IMR-90 (cell line): ENCODE results near the gene ARHGAP28. TPM values are rescaled to one million over a fixed set of nuclear protein-coding genes. Genes with fewer than 3 reads are reported as not detected.

Experiments used
- ATAC-seq: fragments of 200-7000 bp; cut with Tn5 transposase; 2 replicates; pipeline ENCODE4 v1.9.1; 2020; ENCODE audit warnings: low read depth, mild to moderate bottlenecking, moderate library complexity
- BruUV-seq: library from RNA; stranded (reverse); fragments of 400-500 nt; replicated peaks from 2 replicates; lab custom pipeline; 2021; lab: Mats Ljungman, UMichigan
- CTCF ChIA-PET: fragments of 300-600 bp; formaldehyde crosslinking; extraction: SDS; loops from one replicate; lab custom pipeline; 2021; ENCODE audit warnings: antibody characterized with exemption; lab: Yijun Ruan, JAX
- POLR2A ChIA-PET: fragments of 300-600 bp; sonication (Branson Sonifier 250); formaldehyde crosslinking; loops from one replicate; lab custom pipeline; 2022; ENCODE audit warnings: antibody characterized with exemption; ENCODE audit not compliant: unreplicated experiment; lab: Charles Lee
- DNase-seq: peaks from one replicate; pipeline ENCODE4 v3.0.0; 2013
- H2AFZ ChIP-seq: replicated peaks from 2 replicates; pipeline ENCODE3; 2013; ENCODE audit warnings: low read length, mild to moderate bottlenecking; ENCODE audit not compliant: poor library complexity
- H2AK5ac ChIP-seq: 2 replicates; pipeline ENCODE4 v1.6.1; 2013; ENCODE audit warnings: low read depth, low read length, inconsistent platforms
- H2AK9ac ChIP-seq: replicated peaks from 2 replicates; pipeline ENCODE3; 2013; ENCODE audit warnings: mild to moderate bottlenecking, low read depth, low read length, moderate library complexity; ENCODE audit not compliant: poor library complexity
- H2BK120ac ChIP-seq: 2 replicates; pipeline ENCODE4 v1.6.1; 2013; ENCODE audit warnings: low read depth, low read length, inconsistent platforms
- H2BK15ac ChIP-seq: 3 replicates; pipeline ENCODE4 v1.6.1; 2013; ENCODE audit warnings: low read depth, low read length, inconsistent platforms
- H2BK20ac ChIP-seq: 2 replicates; pipeline ENCODE4 v1.6.1; 2013; ENCODE audit warnings: low read depth, mild to moderate bottlenecking, inconsistent platforms, low read length, moderate library complexity
- H2BK5ac ChIP-seq: 2 replicates; pipeline ENCODE4 v1.6.1; 2013; ENCODE audit warnings: mild to moderate bottlenecking, low read depth, low read length, inconsistent platforms; ENCODE audit not compliant: poor library complexity, severe bottlenecking
- H3K14ac ChIP-seq: replicated peaks from 2 replicates; pipeline ENCODE4 v1.6.1; 2013; ENCODE audit warnings: low read depth, low read length, inconsistent platforms
- H3K18ac ChIP-seq: 2 replicates; pipeline ENCODE4 v1.6.1; 2013; ENCODE audit warnings: low read depth, low read length, control low read depth
- H3K23ac ChIP-seq: 2 replicates; pipeline ENCODE4 v1.6.1; 2013; ENCODE audit warnings: low read depth, low read length, inconsistent platforms
- H3K27ac ChIP-seq: 2 replicates; pipeline ENCODE4 v1.5.1; 2013; ENCODE audit warnings: mild to moderate bottlenecking, control low read depth, low read length; ENCODE audit not compliant: insufficient read depth
- H3K27me3 ChIP-seq: 2 replicates; pipeline ENCODE4 v1.6.1; 2013; ENCODE audit warnings: low read length; ENCODE audit not compliant: control insufficient read depth, insufficient read depth
- H3K36me3 ChIP-seq: 2 replicates; pipeline ENCODE4 v1.6.1; 2013; ENCODE audit warnings: low read length, mixed read lengths; ENCODE audit not compliant: control insufficient read depth, insufficient read depth
- H3K4ac ChIP-seq: 2 replicates; pipeline ENCODE4 v1.6.1; 2013; ENCODE audit warnings: low read depth, low read length, inconsistent platforms
- H3K4me1 ChIP-seq: 2 replicates; pipeline ENCODE4 v1.6.1; 2013; ENCODE audit warnings: low read length, mixed read lengths; ENCODE audit not compliant: control insufficient read depth, insufficient read depth
- H3K4me2 ChIP-seq: 2 replicates; pipeline ENCODE4 v1.6.1; 2013; ENCODE audit warnings: low read depth, mild to moderate bottlenecking, control low read depth, low read length, moderate library complexity
- H3K4me3 ChIP-seq: 2 replicates; pipeline ENCODE4 v1.5.1; 2013; ENCODE audit warnings: low read depth, mild to moderate bottlenecking, control low read depth, low read length, moderate library complexity; ENCODE audit not compliant: insufficient read depth
- H3K56ac ChIP-seq: 2 replicates; pipeline ENCODE4 v1.6.1; 2013; ENCODE audit warnings: low read length, inconsistent platforms; ENCODE audit not compliant: insufficient read depth; ENCODE audit errors: extremely low read depth
- H3K79me1 ChIP-seq, 2 experiments: 2 replicates each; pipeline ENCODE4 v1.6.1; 2013; ENCODE audit warnings: low read length in 2 of 2, inconsistent platforms in 1 of 2, low read depth in 1 of 2
- H3K9ac ChIP-seq: 2 replicates; pipeline ENCODE4 v1.6.1; 2013; ENCODE audit warnings: low read depth, low read length, control low read depth
- H3K9me1 ChIP-seq: 2 replicates; pipeline ENCODE4 v1.6.1; 2013; ENCODE audit warnings: low read length, inconsistent platforms; ENCODE audit not compliant: insufficient read depth
- H3K9me3 ChIP-seq: 2 replicates; pipeline ENCODE4 v1.6.1; 2013; ENCODE audit warnings: low read length; ENCODE audit not compliant: control insufficient read depth, insufficient read depth
- H4K20me1 ChIP-seq: 2 replicates; pipeline ENCODE4 v1.6.1; 2013; ENCODE audit warnings: low read length, inconsistent platforms; ENCODE audit not compliant: insufficient read depth
- H4K5ac ChIP-seq: 2 replicates; pipeline ENCODE4 v1.6.1; 2013; ENCODE audit warnings: mild to moderate bottlenecking, low read depth, low read length, control low read depth
- H4K8ac ChIP-seq, 2 experiments: 2 replicates each; pipeline ENCODE4 v1.6.1; 2013; ENCODE audit warnings: low read depth in 2 of 2, low read length in 2 of 2, control low read depth in 1 of 2, inconsistent platforms in 1 of 2
- H4K91ac ChIP-seq: 2 replicates; pipeline ENCODE4 v1.6.1; 2013; ENCODE audit warnings: low read depth, low read length, inconsistent platforms; ENCODE audit not compliant: insufficient read depth
- BHLHE40 ChIP-seq: fragments of 150-350 bp; IDR thresholded peaks from 2 replicates; pipeline ENCODE4 v1.6.1; 2016; ENCODE audit warnings: mild to moderate bottlenecking, low read depth, low read length
- CEBPB ChIP-seq: IDR thresholded peaks from 2 replicates; pipeline ENCODE4 v1.6.1; 2012; ENCODE audit warnings: low read depth, low read length, improper control_type of control experiment
- FOS ChIP-seq: fragments of 150-350 bp; IDR thresholded peaks from 2 replicates; pipeline ENCODE4 v1.6.1; 2016; ENCODE audit warnings: low read depth, low read length
- MAFK ChIP-seq: IDR thresholded peaks from 2 replicates; pipeline ENCODE4 v1.6.1; 2012; ENCODE audit warnings: low read depth, low read length, improper control_type of control experiment
- MAZ ChIP-seq: IDR thresholded peaks from 2 replicates; pipeline ENCODE4 v1.6.1; 2012; ENCODE audit warnings: low read depth, mild to moderate bottlenecking, low read length, improper control_type of control experiment, moderate library complexity, borderline replicate concordance
- MXI1 ChIP-seq: IDR thresholded peaks from 2 replicates; pipeline ENCODE4 v1.6.1; 2012; ENCODE audit warnings: low read depth, mild to moderate bottlenecking, low read length, moderate library complexity, borderline replicate concordance
- NFE2L2 ChIP-seq: fragments of 150-350 bp; IDR thresholded peaks from 2 replicates; pipeline ENCODE4 v1.6.1; 2016; ENCODE audit warnings: low read depth, mild to moderate bottlenecking, low read length
- POLR2A ChIP-seq: IDR thresholded peaks from 2 replicates; pipeline ENCODE4 v1.6.1; 2012; ENCODE audit warnings: mild to moderate bottlenecking, low read depth, low read length
- RCOR1 ChIP-seq: IDR thresholded peaks from 2 replicates; pipeline ENCODE4 v1.6.1; 2012; ENCODE audit warnings: mild to moderate bottlenecking, low read length, improper control_type of control experiment; ENCODE audit not compliant: insufficient replicate concordance
- RFX5 ChIP-seq: IDR thresholded peaks from 2 replicates; pipeline ENCODE4 v1.8.0; 2012; ENCODE audit warnings: low read depth, mild to moderate bottlenecking, low read length, moderate library complexity
- SMC3 ChIP-seq: fragments of 150-350 bp; IDR thresholded peaks from 2 replicates; pipeline ENCODE4 v1.6.1; 2016; ENCODE audit warnings: low read depth, mild to moderate bottlenecking, antibody characterized with exemption, low read length, moderate library complexity
- WGBS, 2 experiments: methylation state at CpG; one replicate each; pipeline versions ENCODE4 v1.1.5 to v1.1.7; 2013; ENCODE audit warnings: missing lambda C conversion rate in 2 of 2; ENCODE audit not compliant: insufficient read length in 1 of 2; ENCODE audit errors: extremely low coverage in 2 of 2; 5-methylcytosine and 5-hydroxymethylcytosine counted together
- dilution Hi-C: fragments of 300-500 bp; cut with HindIII; formaldehyde crosslinking; loops from one replicate; pipeline ENCODE4 v1.14.3; 2018; ENCODE audit warnings: low sequenced_read_pairs; ENCODE audit not compliant: unreplicated experiment
- in situ Hi-C: fragments of 300-500 bp; cut with MboI; formaldehyde crosslinking; loops from 3 replicates; pipeline ENCODE4 v1.14.3; 2019; ENCODE audit warnings: low sequenced_read_pairs, inconsistent platforms, mixed read lengths
- intact Hi-C: fragments of 100-400 bp; cut with micrococcal nuclease; formaldehyde crosslinking; loops from 2 replicates; pipeline ENCODE4 v1.10.0; 2022
- polyA plus RNA-seq, 3 experiments: library from polyadenylated mRNA; depleted of rRNA; stranded (reverse); fragments of >200 nt; gene quantifications; 2 replicates each; pipeline ENCODE4 v1.2.3, GENCODE V29; 2012; ENCODE audit warnings: low replicate concordance in 1 of 3
- total RNA-seq: library from RNA; depleted of rRNA; stranded (reverse); fragments of >200 nt; gene quantifications from 2 replicates; pipeline ENCODE4 v1.2.3, GENCODE V29; 2012
- TF ChIP-seq, protein P1 (sequence below): fragments of 150-350 bp; IDR thresholded peaks from 2 replicates; pipeline ENCODE4 v1.6.1; 2016; ENCODE audit warnings: low read depth, mild to moderate bottlenecking, low read length, moderate library complexity, borderline replicate concordance
- TF ChIP-seq, protein P2 (sequence below): fragments of 150-350 bp; IDR thresholded peaks from 2 replicates; pipeline ENCODE4 v1.6.1; 2017; ENCODE audit warnings: mild to moderate bottlenecking, antibody characterized with exemption, low read length, low read depth
- TF ChIP-seq, protein P3 (sequence below): conservative IDR thresholded peaks from 2 replicates; pipeline ENCODE4 v1.5.1; 2012; ENCODE audit warnings: mild to moderate bottlenecking, low read depth, low read length, improper control_type of control experiment

ARHGAP28 gene
- total and polyA plus RNA-seq, 2 of the 4 experiments (the other 2 are of a cell fraction) = 1.8 to 3.8 TPM

DNA sequence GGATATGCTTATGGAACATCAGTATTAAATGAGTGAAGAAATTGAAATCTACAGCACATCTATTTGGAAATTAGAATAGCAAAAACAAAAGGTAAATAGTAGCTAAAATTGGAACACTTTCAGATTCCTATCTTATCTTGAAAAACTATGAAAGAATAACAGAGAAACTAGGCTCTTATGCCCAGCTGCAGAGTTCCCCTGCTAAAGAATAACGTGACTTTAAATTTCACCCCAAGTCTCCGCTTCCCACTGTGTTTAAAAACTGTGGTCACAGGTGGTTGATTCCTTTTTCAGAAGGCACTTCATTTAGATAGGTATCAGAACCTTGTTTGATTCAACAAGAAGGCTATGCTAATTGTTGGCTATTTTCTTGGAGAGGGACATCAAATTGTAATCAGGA is 30.1 kb downstream of the ARHGAP28 start:
- CTCF ChIA-PET = no interaction called here

More for the DNA sequence above, 30.1 kb downstream of the ARHGAP28 start:
- intact Hi-C loops = no loop called here
- Histone ChIP-seq H2AFZ (no peak overlapping the region), H2AK9ac (no peak overlapping the region), H4K91ac (no peak overlapping the region), H2BK15ac (no peak overlapping the region), H3K9ac (no peak overlapping the region), H3K36me3 (peaks cover 4% of the 10 kb centered on the region; the same call in 1 of the 2 replicates), H3K9me3 (no peaks in the 10 kb centered on the region), H3K27me3 (no peaks in the 10 kb centered on the region), H3K4ac (no peak overlapping the region), H3K27ac (no peak overlapping the region), H4K8ac (no peak overlapping the region), H3K18ac (no peak overlapping the region), H3K4me1 (peaks cover 4% of the 10 kb centered on the region), H3K79me1 (no peaks in the 10 kb centered on the region), H2AK5ac (no peak overlapping the region), H3K4me3 (no peak overlapping the region), H4K20me1 (no peaks in the 10 kb centered on the region), H3K4me2 (no peak overlapping the region), H4K5ac (no peak overlapping the region), H2BK120ac (no peak overlapping the region), H3K56ac (no peak overlapping the region), H2BK5ac (no peak overlapping the region), H3K9me1 (no peaks in the 10 kb centered on the region; the same call in 1 of the 2 replicates), H3K14ac (no peak overlapping the region), H3K23ac (no peak overlapping the region), H2BK20ac (no peak overlapping the region)
- in situ Hi-C loops = no loop called here
- WGBS, 2 experiments = no CpG with 5 or more reads among the region's 2 CpGs
- ATAC-seq = no peak
- dilution Hi-C loops = no loop called here
- TF ChIP-seq, protein P1, sequence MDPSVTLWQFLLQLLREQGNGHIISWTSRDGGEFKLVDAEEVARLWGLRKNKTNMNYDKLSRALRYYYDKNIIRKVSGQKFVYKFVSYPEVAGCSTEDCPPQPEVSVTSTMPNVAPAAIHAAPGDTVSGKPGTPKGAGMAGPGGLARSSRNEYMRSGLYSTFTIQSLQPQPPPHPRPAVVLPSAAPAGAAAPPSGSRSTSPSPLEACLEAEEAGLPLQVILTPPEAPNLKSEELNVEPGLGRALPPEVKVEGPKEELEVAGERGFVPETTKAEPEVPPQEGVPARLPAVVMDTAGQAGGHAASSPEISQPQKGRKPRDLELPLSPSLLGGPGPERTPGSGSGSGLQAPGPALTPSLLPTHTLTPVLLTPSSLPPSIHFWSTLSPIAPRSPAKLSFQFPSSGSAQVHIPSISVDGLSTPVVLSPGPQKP = no peak
- TF ChIP-seq SMC3 (no peak), BHLHE40 (no peak), NFE2L2 (no peak), MXI1 (no peak), RCOR1 (no peak), CEBPB (no peak), MAFK (no peak), FOS (no peak), MAZ (no peak), RFX5 (no peak), POLR2A (no peak)
- TF ChIP-seq, protein P2, sequence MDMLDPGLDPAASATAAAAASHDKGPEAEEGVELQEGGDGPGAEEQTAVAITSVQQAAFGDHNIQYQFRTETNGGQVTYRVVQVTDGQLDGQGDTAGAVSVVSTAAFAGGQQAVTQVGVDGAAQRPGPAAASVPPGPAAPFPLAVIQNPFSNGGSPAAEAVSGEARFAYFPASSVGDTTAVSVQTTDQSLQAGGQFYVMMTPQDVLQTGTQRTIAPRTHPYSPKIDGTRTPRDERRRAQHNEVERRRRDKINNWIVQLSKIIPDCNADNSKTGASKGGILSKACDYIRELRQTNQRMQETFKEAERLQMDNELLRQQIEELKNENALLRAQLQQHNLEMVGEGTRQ = no peak
- TF ChIP-seq, protein P3, sequence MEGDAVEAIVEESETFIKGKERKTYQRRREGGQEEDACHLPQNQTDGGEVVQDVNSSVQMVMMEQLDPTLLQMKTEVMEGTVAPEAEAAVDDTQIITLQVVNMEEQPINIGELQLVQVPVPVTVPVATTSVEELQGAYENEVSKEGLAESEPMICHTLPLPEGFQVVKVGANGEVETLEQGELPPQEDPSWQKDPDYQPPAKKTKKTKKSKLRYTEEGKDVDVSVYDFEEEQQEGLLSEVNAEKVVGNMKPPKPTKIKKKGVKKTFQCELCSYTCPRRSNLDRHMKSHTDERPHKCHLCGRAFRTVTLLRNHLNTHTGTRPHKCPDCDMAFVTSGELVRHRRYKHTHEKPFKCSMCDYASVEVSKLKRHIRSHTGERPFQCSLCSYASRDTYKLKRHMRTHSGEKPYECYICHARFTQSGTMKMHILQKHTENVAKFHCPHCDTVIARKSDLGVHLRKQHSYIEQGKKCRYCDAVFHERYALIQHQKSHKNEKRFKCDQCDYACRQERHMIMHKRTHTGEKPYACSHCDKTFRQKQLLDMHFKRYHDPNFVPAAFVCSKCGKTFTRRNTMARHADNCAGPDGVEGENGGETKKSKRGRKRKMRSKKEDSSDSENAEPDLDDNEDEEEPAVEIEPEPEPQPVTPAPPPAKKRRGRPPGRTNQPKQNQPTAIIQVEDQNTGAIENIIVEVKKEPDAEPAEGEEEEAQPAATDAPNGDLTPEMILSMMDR = no peak
- no peak for DNase-seq
- POLR2A ChIA-PET = no interaction called here
- BruUV-seq = no TSS peak
